Psoas muscle (tissue), 8 donors: ENCODE measurements around the gene PDS5B. TPM values are rescaled to one million over a fixed set of nuclear protein-coding genes. Genes with fewer than 3 reads are reported as not detected.

Experiments
- ATAC-seq, 4 donors: fragments of 200-7000 bp; cut with Tn5 transposase; one replicate each; pipeline ENCODE4 v1.9.1; 2020; ENCODE audit warnings: moderate library complexity in 3 of 4, mild to moderate bottlenecking in 2 of 4
- DNase-seq, 2 donors: peaks; one replicate each; pipeline ENCODE4 v3.0.0-alpha.2; 2020
- H3K27ac ChIP-seq: fragments of 200-600 bp; one replicate; pipeline ENCODE4 v1.8.0; 2022
- H3K27me3 ChIP-seq, 3 donors: fragments of 200-600 bp in 1 of 3; one replicate each; pipeline versions ENCODE4 v1.6.1 to v1.8.0; 2013 to 2022; ENCODE audit warnings: low read length in 2 of 3, mild to moderate bottlenecking in 2 of 3, moderate library complexity in 1 of 3; ENCODE audit not compliant: insufficient read depth in 3 of 3
- H3K36me3 ChIP-seq, 2 donors: fragments of 200-600 bp in 1 of 2; one replicate each; pipeline versions ENCODE4 v1.6.1 to v1.8.0; 2013 to 2022; ENCODE audit warnings: low read depth in 1 of 2, mild to moderate bottlenecking in 1 of 2, moderate library complexity in 1 of 2; ENCODE audit not compliant: insufficient read depth in 1 of 2
- H3K4me1 ChIP-seq: fragments of 200-600 bp; one replicate; pipeline ENCODE4 v1.8.0; 2022
- H3K4me3 ChIP-seq: fragments of 200-600 bp; one replicate; pipeline ENCODE4 v1.8.0; 2022; ENCODE audit warnings: mild to moderate bottlenecking
- H3K9me3 ChIP-seq: fragments of 200-600 bp; one replicate; pipeline ENCODE4 v1.8.0; 2022
- WGBS, 3 donors: extraction: QIAGEN DNeasy Blood & Tissue Kit; methylation state at CpG; one replicate each; pipeline versions ENCODE4 v1.1.6 to v1.1.7; 2013; 5-methylcytosine and 5-hydroxymethylcytosine counted together
- intact Hi-C, 2 donors: fragments of 100-400 bp; cut with DNase I; formaldehyde crosslinking; loops; one replicate each; pipeline versions ENCODE4 v1.11.0 to v1.14.2; 2022
- polyA plus RNA-seq, 3 donors: library from polyadenylated mRNA; stranded (reverse); fragments of 200-250 nt; gene quantifications; one replicate each; pipeline ENCODE4 v1.2.3, GENCODE V29; 2013
- total RNA-seq, 4 donors: library from RNA; stranded (reverse); fragmentation: NEBNext Ultra II Directional in 2 of 4; extraction: Animal tissue kit (Norgen Biotek cat#: 25700) in 2 of 4; gene quantifications; one replicate each; pipeline versions ENCODE4 v1.2.1 to v1.2.4, GENCODE V29; 2021 to 2023
- TF ChIP-seq, protein P1 (sequence below): fragments of 200-600 bp; IDR thresholded peaks from one replicate; pipeline ENCODE4 v1.8.0; 2022; ENCODE audit warnings: antibody characterized with exemption
- donor health status: healthy with polysubstance abuse.
- donor health status: DM: no; HTN: no; CAD: no; lungs with moderate emphysema.
- donor health status: Bipolar disorder and iron deficiency.
- donor health status: healthy.
- donor health status: DM: yes; HTN: yes; CAD: no.
- donor health status: DM: no; HTN: no; CAD: no.
- donor health status: DM: no; HTN: no; CAD: no.
- donor health status: DM: yes; HTN: yes; CAD: no.

Gene PDS5B
- total and polyA plus RNA-seq, 7 donors: 3.6 to 28.1 (median 18.3) TPM

DNA sequence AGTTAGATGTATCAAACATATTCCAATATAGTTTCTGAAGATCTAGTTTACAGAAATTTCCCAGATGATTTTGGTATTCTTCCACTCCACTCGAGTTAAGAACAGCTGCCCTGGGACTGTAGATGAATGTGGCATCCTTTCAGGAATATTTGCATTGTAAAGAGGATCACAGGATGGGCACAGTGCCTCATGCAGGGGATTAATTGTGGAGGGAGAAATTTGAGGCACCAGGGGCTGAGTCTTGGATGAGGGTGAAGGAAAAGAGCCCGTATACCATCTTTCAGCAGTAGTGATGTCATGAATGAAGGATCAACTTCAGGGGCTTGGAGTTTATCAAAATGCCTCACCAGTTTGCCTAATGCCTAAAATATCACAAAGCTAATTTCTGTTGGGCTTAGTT lies 4.0 kb upstream of the PDS5B start:
- 38 to 46% (median 43%) methylated on average over 2 of the region's 2 CpGs for WGBS, 3 donors
- ATAC-seq (no peak), DNase-seq (no peak)
- no peaks in the 10 kb centered on the region for H3K36me3 ChIP-seq
- no peaks in the 10 kb centered on the region for H3K4me1 ChIP-seq
- intact Hi-C loops: no loop called here
- no peaks in the 10 kb centered on the region for H3K27me3 ChIP-seq
- no peak overlapping the region for H3K27ac ChIP-seq
- H3K4me3 ChIP-seq: no peak overlapping the region
- H3K9me3 ChIP-seq: no peaks in the 10 kb centered on the region
- TF ChIP-seq, protein P1, sequence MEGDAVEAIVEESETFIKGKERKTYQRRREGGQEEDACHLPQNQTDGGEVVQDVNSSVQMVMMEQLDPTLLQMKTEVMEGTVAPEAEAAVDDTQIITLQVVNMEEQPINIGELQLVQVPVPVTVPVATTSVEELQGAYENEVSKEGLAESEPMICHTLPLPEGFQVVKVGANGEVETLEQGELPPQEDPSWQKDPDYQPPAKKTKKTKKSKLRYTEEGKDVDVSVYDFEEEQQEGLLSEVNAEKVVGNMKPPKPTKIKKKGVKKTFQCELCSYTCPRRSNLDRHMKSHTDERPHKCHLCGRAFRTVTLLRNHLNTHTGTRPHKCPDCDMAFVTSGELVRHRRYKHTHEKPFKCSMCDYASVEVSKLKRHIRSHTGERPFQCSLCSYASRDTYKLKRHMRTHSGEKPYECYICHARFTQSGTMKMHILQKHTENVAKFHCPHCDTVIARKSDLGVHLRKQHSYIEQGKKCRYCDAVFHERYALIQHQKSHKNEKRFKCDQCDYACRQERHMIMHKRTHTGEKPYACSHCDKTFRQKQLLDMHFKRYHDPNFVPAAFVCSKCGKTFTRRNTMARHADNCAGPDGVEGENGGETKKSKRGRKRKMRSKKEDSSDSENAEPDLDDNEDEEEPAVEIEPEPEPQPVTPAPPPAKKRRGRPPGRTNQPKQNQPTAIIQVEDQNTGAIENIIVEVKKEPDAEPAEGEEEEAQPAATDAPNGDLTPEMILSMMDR: no peak

DNA sequence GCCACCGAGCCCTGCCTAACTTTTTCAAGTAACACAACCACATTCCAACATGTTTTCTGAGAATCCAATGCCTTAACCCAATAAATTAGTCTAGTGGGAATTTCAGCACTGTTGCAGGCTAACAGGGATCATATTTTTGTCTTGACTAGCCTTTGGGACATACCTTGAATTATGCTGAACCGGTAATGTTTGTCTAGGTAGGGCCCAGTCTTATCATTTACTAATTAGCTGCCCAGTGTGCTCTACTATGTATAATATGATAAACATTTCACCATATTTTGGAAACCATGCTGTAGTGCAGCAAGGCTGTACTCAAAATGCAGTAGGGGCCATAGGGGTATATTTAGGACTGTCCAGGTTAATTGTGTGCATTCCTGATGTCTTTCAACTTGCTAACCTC lies 3.3 kb upstream of the PDS5B start:
- H3K4me1 ChIP-seq: peaks cover 2% of the 10 kb centered on the region
- 64 to 82% (median 74%) methylated on average over 2 of the region's 2 CpGs for WGBS, 3 donors
- ATAC-seq (no peak), DNase-seq (no peak)
- TF ChIP-seq, protein P1: no peak
- H3K27me3 ChIP-seq: no peaks in the 10 kb centered on the region
- intact Hi-C loops: no loop called here
- no peaks in the 10 kb centered on the region for H3K36me3 ChIP-seq
- no peaks in the 10 kb centered on the region for H3K9me3 ChIP-seq
- no peak overlapping the region for H3K4me3 ChIP-seq
- no peak overlapping the region for H3K27ac ChIP-seq

DNA sequence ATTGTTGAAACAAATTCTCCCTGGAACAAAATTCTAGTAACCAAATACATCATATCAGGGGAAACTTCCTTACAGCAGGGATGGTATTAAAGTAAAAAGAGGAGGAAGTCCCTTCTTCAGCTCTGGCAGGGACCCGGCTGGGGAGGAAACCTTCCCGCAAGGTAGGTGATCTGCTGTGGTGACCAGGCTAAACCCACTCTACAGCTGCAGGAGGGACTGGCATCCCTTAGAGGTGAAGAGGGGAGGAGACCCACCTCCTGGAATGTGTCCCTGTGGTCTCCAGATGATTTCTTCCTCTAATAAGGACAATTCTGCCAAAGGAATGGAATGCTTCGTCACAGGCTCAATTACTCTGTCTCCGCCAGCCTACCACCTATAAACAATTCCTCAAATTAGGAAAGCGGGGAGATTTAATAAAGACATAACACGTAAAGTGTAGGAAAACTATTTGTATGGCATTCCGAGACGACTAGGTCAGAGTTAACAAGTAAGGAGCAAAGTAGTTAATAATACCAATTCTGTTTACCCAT lies 637 bp upstream of the PDS5B start:
- intact Hi-C loops: loop anchor here (2.0 to 5.0 kb wide), 3 partner anchors 53 to 1137 kb away; no protein-coding TSS in a partner anchor
- ATAC-seq: peak in 1 of 4 donors; percentile 19

DNA sequence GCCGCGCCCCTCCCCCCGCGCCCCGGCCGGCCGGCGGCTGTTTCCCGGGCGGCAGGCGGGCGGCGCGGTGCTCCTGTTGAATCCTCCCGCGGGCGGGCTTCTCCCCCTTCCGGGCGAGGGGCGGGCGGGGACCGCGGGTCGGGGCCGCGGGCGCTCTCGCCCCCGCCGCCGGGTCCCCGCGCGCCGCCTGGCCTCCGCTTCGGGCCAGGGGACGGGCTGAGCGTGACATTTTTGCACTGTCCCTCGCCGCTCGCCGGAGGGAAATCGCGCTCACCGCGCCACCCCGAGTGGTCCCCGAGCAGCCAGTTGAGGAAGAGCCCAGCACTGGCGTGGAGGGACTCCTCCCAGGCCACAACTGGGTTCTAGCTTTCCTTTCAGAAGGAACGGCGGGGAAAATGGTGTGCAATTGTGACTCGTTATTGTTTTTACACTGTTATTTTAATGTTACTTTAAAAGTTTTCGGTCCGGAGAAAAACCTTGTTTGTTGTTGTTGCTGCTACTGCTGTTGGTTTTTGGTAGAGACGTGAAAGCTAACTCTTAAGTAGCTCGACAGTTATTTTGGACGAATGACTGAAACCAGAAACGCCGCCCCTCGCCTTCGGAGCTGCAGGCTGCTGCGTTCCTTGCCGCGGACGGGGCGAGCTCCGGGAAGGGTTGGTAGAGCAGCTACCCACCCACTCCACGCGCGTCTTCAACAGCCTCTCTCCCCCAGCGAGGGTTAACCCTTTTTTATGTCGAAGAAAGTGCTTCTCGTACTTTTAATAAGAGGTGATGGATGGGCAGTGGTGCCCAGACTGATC lies 959 bp downstream of the PDS5B start:
- intact Hi-C loops: loop anchor here (2.0 to 5.0 kb wide), 3 partner anchors 52 to 1135 kb away; no protein-coding TSS in a partner anchor
- no peaks in the 10 kb centered on the region for H3K27me3 ChIP-seq
- ATAC-seq (peak; percentile 46 to 61 (median 48)), DNase-seq (peak; percentile 77 to 87)
- 0% methylated on average over 48 to 72 of the region's 74 CpGs for WGBS, 3 donors
- TF ChIP-seq, protein P1: peak; percentile 10
- H3K27ac ChIP-seq: peak overlapping the region; percentile 94
- H3K9me3 ChIP-seq: no peaks in the 10 kb centered on the region
- peak overlapping the region; percentile 89 for H3K4me3 ChIP-seq
- no peaks in the 10 kb centered on the region for H3K36me3 ChIP-seq
- peaks cover 35% of the 10 kb centered on the region for H3K4me1 ChIP-seq

More for the DNA sequence above, 637 bp upstream of the PDS5B start:
- TF ChIP-seq, protein P1: no peak
- Histone ChIP-seq H3K36me3 (no peaks in the 10 kb centered on the region), H3K27ac (peak overlapping the region; percentile 86), H3K9me3 (no peaks in the 10 kb centered on the region), H3K4me3 (peak overlapping the region; percentile 80), H3K27me3 (no peaks in the 10 kb centered on the region), H3K4me1 (peaks cover 28% of the 10 kb centered on the region)
- DNase-seq: no peak
- WGBS, 3 donors: 16 to 20% (median 19%) methylated on average over 8 of the region's 8 CpGs
